ENCODE data around the gene BBS9. TPM values are rescaled to one million over a fixed set of nuclear protein-coding genes. Genes with fewer than 3 reads are reported as not detected.
"Not testable (repeated sequence)": the region's sequence is repeated elsewhere in the genome, so short reads cannot be mapped to it uniquely, and the experiment has no call there.

Gene BBS9
- total RNA-seq, 2 donors from 2014 or later = 14.2 to 23.6 TPM

DNA sequence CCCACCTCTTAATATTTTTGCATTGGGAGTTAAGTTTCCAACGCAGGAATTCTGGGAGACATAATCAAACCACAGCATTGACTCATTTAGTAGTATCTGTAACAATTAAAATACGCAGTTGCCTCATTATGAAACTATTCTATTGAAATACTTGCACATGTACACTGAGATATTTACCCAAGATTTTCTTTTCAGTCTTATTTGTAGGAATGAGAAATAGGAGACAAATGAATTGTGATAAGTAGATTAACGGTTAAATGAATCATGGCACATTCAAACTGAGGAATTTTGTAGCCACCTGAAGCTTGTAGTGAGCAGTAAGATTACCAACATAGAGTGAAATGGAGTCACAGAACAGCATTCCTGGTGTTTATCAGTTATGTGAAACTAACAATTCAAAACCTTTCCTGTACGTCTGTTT lies 38.2 kb upstream of the BBS9 start:
- intact Hi-C loops (cut with DNase I) = no loop called here
- Histone ChIP-seq H3K27ac (no peak overlapping the region), H3K27me3 (no peaks in the 10 kb centered on the region), H3K9me3 (no peaks in the 10 kb centered on the region), H3K4me3 (no peak overlapping the region), H3K4me1 (no peaks in the 10 kb centered on the region), H3K36me3 (replicated peaks in 1 of 2; ENCODE audit: insufficient read depth in 1 of 2, low read depth in 2 of 2) (peaks cover 0 to 14% of the 10 kb centered on the region in 2 donors)
- no peak for ATAC-seq
- TF ChIP-seq CTCF (IDR thresholded peaks at IDR 0.05) (no peak), POLR2A (IDR thresholded peaks at IDR 0.05) (no peak)
- no peak for DNase-seq
- 62 to 73% methylated on average over 4 of the region's 4 CpGs for WGBS, 2 donors

- 64 to 73% methylated on average over 5 of the region's 5 CpGs for WGBS, 2 donors
- intact Hi-C loops (cut with DNase I) = no loop called here
- Histone ChIP-seq H3K27ac (no peak overlapping the region), H3K36me3 (replicated peaks in 1 of 2; ENCODE audit: insufficient read depth in 1 of 2, low read depth in 2 of 2) (peaks cover 0 to 19% of the 10 kb centered on the region in 2 donors), H3K4me3 (no peak overlapping the region), H3K9me3 (no peaks in the 10 kb centered on the region), H3K27me3 (no peaks in the 10 kb centered on the region), H3K4me1 (no peaks in the 10 kb centered on the region)
- ATAC-seq (no peak), DNase-seq (no peak)
- TF ChIP-seq POLR2A (IDR thresholded peaks at IDR 0.05) = no peak
- no peak for TF ChIP-seq CTCF (IDR thresholded peaks at IDR 0.05)
Observed at GRCh38 chr7:33091641-33092191, 37.6 kb upstream of the BBS9 start.

GRCh38 chr7:33093266-33093665 lies 36.1 kb upstream of the BBS9 start:
- Histone ChIP-seq H3K27me3 (no peaks in the 10 kb centered on the region), H3K4me1 (no peaks in the 10 kb centered on the region), H3K36me3 (replicated peaks in 1 of 2; ENCODE audit: insufficient read depth in 1 of 2, low read depth in 2 of 2) (peaks cover 1 to 24% of the 10 kb centered on the region in 2 donors), H3K27ac (no peak overlapping the region), H3K9me3 (no peaks in the 10 kb centered on the region), H3K4me3 (no peak overlapping the region)
- intact Hi-C loops (cut with DNase I) = no loop called here
- DNase-seq (no peak), ATAC-seq (no peak)
- 83 to 87% methylated on average over 4 of the region's 4 CpGs for WGBS, 2 donors
- TF ChIP-seq CTCF (IDR thresholded peaks at IDR 0.05) (no peak), POLR2A (IDR thresholded peaks at IDR 0.05) (no peak)

GRCh38 chr7:33094745-33095275 lies 34.6 kb upstream of the BBS9 start:
- H3K9me3 ChIP-seq; DNase-seq; H3K4me1 ChIP-seq; ATAC-seq; H3K4me3 ChIP-seq; intact Hi-C loops (cut with DNase I); H3K27me3 ChIP-seq; H3K27ac ChIP-seq: not testable (repeated sequence)
- H3K36me3 ChIP-seq (replicated peaks in 1 of 2; ENCODE audit: insufficient read depth in 1 of 2, low read depth in 2 of 2) = peaks cover 6 to 35% of the 10 kb centered on the region in 2 donors
- WGBS, 2 donors = 76 to 78% methylated on average over 3 of the region's 6 CpGs

DNA sequence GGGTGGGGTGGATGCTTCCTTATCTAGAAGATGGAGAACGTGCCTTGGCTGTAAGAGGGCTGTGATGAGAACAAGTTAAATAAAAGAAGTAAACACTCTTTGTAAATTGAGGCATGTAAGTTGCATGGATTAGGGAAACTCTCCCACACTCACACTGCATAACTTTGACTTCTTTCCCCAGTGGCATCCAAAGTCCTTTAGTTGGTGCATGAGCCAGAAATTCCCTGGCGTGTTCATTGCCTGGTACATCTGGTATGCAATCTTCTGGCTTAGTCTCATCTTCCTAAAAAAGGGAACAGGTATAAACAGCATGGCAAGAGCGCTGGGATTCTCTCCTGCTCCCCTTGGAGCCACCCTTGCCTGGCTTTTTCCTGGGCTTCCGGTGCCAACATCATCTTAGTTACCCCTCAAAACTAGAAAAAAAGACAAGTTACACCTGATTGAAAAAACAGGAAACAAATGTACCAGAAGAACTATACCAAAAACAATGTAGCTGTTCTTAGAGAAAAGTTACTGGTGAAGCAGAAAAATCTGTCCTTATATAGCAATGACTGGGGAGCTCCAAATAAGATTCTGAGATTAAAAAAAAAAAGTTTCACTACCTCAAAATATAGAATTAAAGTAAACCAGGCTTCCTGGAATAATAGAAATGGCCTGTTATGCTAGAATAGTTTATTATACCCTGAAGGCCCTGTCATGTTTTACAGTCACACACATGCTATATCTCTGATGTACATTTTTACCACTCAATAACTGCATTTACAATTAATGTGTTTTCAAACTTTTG lies 30.0 kb upstream of the BBS9 start:
- intact Hi-C loops (cut with DNase I) = no loop called here
- no peaks in the 10 kb centered on the region for H3K4me1 ChIP-seq
- WGBS, 2 donors = 85 to 88% methylated on average over 4 of the region's 4 CpGs
- H3K9me3 ChIP-seq = no peaks in the 10 kb centered on the region
- no peak overlapping the region for H3K4me3 ChIP-seq
- TF ChIP-seq CTCF (IDR thresholded peaks at IDR 0.05) (no peak), POLR2A (IDR thresholded peaks at IDR 0.05) (no peak)
- no peak overlapping the region for H3K27ac ChIP-seq
- no peak for ATAC-seq
- peaks cover 6 to 42% of the 10 kb centered on the region in 2 donors for H3K36me3 ChIP-seq (replicated peaks in 1 of 2; ENCODE audit: insufficient read depth in 1 of 2, low read depth in 2 of 2)
- DNase-seq = no peak
- H3K27me3 ChIP-seq = no peaks in the 10 kb centered on the region
